Measurements from ENCODE around the gene MAGEA12.
"Not testable (repeated sequence)": the region's sequence is repeated elsewhere in the genome, so short reads cannot be mapped to it uniquely, and the experiment has no call there.

- TF ChIP-seq EZH2 (IDR thresholded peaks at IDR 0.05; ENCODE audit: borderline replicate concordance, low read depth, low read length, severe bottlenecking); CTCF (IDR thresholded peaks at IDR 0.05; ENCODE audit: borderline replicate concordance, extremely low read depth, low read length, poor library complexity, severe bottlenecking): not testable (repeated sequence)
These were observed 744 bp downstream of the MAGEA12 start for GRCh38 chrX:152734143-152734858.
